Gastrocnemius medialis (tissue), 4 donors: ENCODE data around the gene LSP1.

Experiments
- CTCF ChIP-seq, 5 experiments: fragments of 450-650 bp in 3 of 5; fragments of 200-600 bp in 2 of 5; sonication (generic) in 2 of 5; IDR thresholded peaks in 4 of 5; conservative IDR thresholded peaks in 1 of 5; 1 replicate in 4 of 5; 2 replicates in 1 of 5; pipeline ENCODE4 v1.5.1; 2016 to 2019; ENCODE audit warnings: antibody characterized with exemption in 5 of 5, mild to moderate bottlenecking in 3 of 5, moderate library complexity in 3 of 5
- POLR2A ChIP-seq, 2 donors: fragments of 450-650 bp; IDR thresholded peaks; one replicate each; pipeline ENCODE4 v1.6.1; 2017; ENCODE audit warnings: antibody characterized with exemption in 2 of 2, mild to moderate bottlenecking in 2 of 2, moderate library complexity in 2 of 2

- TF ChIP-seq CTCF (IDR thresholded peaks at IDR 0.05 in 4 of 5, conservative IDR thresholded peaks at IDR 0.05 in 1 of 5): no peak
- TF ChIP-seq POLR2A (IDR thresholded peaks at IDR 0.05): no peak
Observed at GRCh38 chr11:1878137-1879031, 25.5 kb downstream of the LSP1 start.
